Psoas muscle (tissue), 8 donors: ENCODE results near the gene NEDD9. TPM values are rescaled to one million over a fixed set of nuclear protein-coding genes. Genes with fewer than 3 reads are reported as not detected.

ENCODE experiments used
- ATAC-seq, 4 donors: fragments of 200-7000 bp; cut with Tn5 transposase; one replicate each; pipeline ENCODE4 v1.9.1; 2020; ENCODE audit warnings: moderate library complexity in 3 of 4, mild to moderate bottlenecking in 2 of 4
- DNase-seq, 2 donors: peaks; one replicate each; pipeline ENCODE4 v3.0.0-alpha.2; 2020
- H3K27ac ChIP-seq: fragments of 200-600 bp; one replicate; pipeline ENCODE4 v1.8.0; 2022
- H3K27me3 ChIP-seq, 3 donors: fragments of 200-600 bp in 1 of 3; one replicate each; pipeline versions ENCODE4 v1.6.1 to v1.8.0; 2013 to 2022; ENCODE audit warnings: low read length in 2 of 3, mild to moderate bottlenecking in 2 of 3, moderate library complexity in 1 of 3; ENCODE audit not compliant: insufficient read depth in 3 of 3
- H3K36me3 ChIP-seq, 2 donors: fragments of 200-600 bp in 1 of 2; one replicate each; pipeline versions ENCODE4 v1.6.1 to v1.8.0; 2013 to 2022; ENCODE audit warnings: low read depth in 1 of 2, mild to moderate bottlenecking in 1 of 2, moderate library complexity in 1 of 2; ENCODE audit not compliant: insufficient read depth in 1 of 2
- H3K4me1 ChIP-seq: fragments of 200-600 bp; one replicate; pipeline ENCODE4 v1.8.0; 2022
- H3K4me3 ChIP-seq: fragments of 200-600 bp; one replicate; pipeline ENCODE4 v1.8.0; 2022; ENCODE audit warnings: mild to moderate bottlenecking
- H3K9me3 ChIP-seq: fragments of 200-600 bp; one replicate; pipeline ENCODE4 v1.8.0; 2022
- WGBS, 3 donors: extraction: QIAGEN DNeasy Blood & Tissue Kit; methylation state at CpG; one replicate each; pipeline versions ENCODE4 v1.1.6 to v1.1.7; 2013; 5-methylcytosine and 5-hydroxymethylcytosine counted together
- intact Hi-C, 2 donors: fragments of 100-400 bp; cut with DNase I; formaldehyde crosslinking; loops; one replicate each; pipeline versions ENCODE4 v1.11.0 to v1.14.2; 2022
- polyA plus RNA-seq, 3 donors: library from polyadenylated mRNA; stranded (reverse); fragments of 200-250 nt; gene quantifications; one replicate each; pipeline ENCODE4 v1.2.3, GENCODE V29; 2013
- total RNA-seq, 4 donors: library from RNA; stranded (reverse); fragmentation: NEBNext Ultra II Directional in 2 of 4; extraction: Animal tissue kit (Norgen Biotek cat#: 25700) in 2 of 4; gene quantifications; one replicate each; pipeline versions ENCODE4 v1.2.1 to v1.2.4, GENCODE V29; 2021 to 2023
- TF ChIP-seq, protein P1 (sequence below): fragments of 200-600 bp; IDR thresholded peaks from one replicate; pipeline ENCODE4 v1.8.0; 2022; ENCODE audit warnings: antibody characterized with exemption
- donor health status: healthy with polysubstance abuse.
- donor health status: DM: no; HTN: no; CAD: no; lungs with moderate emphysema.
- donor health status: Bipolar disorder and iron deficiency.
- donor health status: healthy.
- donor health status: DM: yes; HTN: yes; CAD: no.
- donor health status: DM: no; HTN: no; CAD: no.
- donor health status: DM: no; HTN: no; CAD: no.
- donor health status: DM: yes; HTN: yes; CAD: no.

The NEDD9 gene
- total and polyA plus RNA-seq, 7 donors = 9.0 to 15.7 (median 11.2) TPM

DNA sequence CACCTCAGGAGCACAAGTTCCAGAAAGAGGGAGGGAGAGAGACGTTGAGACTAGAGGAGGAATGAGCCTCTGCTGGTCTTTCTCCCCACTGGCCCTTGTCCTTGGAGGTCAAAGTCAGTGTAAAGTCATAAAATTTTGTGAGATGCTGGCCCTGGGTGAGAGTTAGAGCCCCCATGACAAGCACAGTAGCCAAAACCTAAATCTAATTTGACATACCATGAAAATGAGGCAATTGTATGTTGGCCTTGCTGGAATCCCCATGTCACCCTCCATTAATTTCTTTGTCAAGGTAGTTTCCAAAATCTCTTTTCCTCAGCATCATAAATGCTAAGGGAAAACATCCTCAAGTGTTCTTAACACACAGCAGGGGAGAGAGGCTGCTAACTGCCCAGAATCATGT lies 17.6 kb upstream of the NEDD9 start:
- H3K27ac ChIP-seq = no peak overlapping the region
- no peaks in the 10 kb centered on the region for H3K27me3 ChIP-seq
- no peak for ATAC-seq
- H3K9me3 ChIP-seq = no peaks in the 10 kb centered on the region
- H3K36me3 ChIP-seq = no peaks in the 10 kb centered on the region
- intact Hi-C loops = no loop called here
- TF ChIP-seq, protein P1, sequence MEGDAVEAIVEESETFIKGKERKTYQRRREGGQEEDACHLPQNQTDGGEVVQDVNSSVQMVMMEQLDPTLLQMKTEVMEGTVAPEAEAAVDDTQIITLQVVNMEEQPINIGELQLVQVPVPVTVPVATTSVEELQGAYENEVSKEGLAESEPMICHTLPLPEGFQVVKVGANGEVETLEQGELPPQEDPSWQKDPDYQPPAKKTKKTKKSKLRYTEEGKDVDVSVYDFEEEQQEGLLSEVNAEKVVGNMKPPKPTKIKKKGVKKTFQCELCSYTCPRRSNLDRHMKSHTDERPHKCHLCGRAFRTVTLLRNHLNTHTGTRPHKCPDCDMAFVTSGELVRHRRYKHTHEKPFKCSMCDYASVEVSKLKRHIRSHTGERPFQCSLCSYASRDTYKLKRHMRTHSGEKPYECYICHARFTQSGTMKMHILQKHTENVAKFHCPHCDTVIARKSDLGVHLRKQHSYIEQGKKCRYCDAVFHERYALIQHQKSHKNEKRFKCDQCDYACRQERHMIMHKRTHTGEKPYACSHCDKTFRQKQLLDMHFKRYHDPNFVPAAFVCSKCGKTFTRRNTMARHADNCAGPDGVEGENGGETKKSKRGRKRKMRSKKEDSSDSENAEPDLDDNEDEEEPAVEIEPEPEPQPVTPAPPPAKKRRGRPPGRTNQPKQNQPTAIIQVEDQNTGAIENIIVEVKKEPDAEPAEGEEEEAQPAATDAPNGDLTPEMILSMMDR = no peak
- no peak overlapping the region for H3K4me3 ChIP-seq
- 28 to 70% (median 47%) methylated on average over 1 of the region's 1 CpG for WGBS, 3 donors
- H3K4me1 ChIP-seq = no peaks in the 10 kb centered on the region
- DNase-seq = no peak

- no peak for ATAC-seq
- no peak overlapping the region for H3K4me3 ChIP-seq
- H3K9me3 ChIP-seq = no peaks in the 10 kb centered on the region
- H3K4me1 ChIP-seq = no peaks in the 10 kb centered on the region
- no peaks in the 10 kb centered on the region for H3K36me3 ChIP-seq
- TF ChIP-seq, protein P1 = no peak
- intact Hi-C loops = no loop called here
- DNase-seq = no peak
- no peak overlapping the region for H3K27ac ChIP-seq
- no peaks in the 10 kb centered on the region for H3K27me3 ChIP-seq
- 94 to 98% (median 97%) methylated on average over 3 of the region's 3 CpGs for WGBS, 3 donors
These were observed 16.7 kb upstream of the NEDD9 start for GRCh38 chr6:11248974-11249761.

DNA sequence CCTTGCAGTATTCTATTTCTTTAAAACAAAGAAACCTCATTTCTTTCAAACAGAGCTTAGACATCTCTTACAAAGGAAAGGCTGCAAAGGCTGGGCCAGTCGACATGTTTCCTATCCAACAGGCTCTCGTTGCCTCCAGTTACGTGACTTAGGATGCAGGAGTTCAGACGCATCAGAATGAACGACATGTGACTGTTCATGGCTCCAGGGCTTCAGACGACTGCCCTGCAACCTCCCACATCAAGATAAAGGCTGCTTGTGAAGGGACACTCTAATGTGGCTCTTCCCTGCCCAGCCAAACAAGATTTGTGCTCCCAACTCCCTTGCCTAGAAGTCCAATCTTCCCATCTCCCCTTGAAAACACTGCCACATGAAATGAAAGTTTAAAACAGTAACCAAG lies 14.3 kb upstream of the NEDD9 start:
- Histone ChIP-seq H3K9me3 (no peaks in the 10 kb centered on the region), H3K4me1 (no peaks in the 10 kb centered on the region), H3K27ac (no peak overlapping the region), H3K27me3 (no peaks in the 10 kb centered on the region), H3K4me3 (no peak overlapping the region), H3K36me3 (no peaks in the 10 kb centered on the region)
- DNase-seq (no peak), ATAC-seq (no peak)
- TF ChIP-seq, protein P1 = no peak
- intact Hi-C loops = no loop called here
- 79 to 87% (median 80%) methylated on average over 6 of the region's 6 CpGs for WGBS, 3 donors

- H3K4me1 ChIP-seq = no peaks in the 10 kb centered on the region
- 53 to 73% (median 62%) methylated on average over 9 of the region's 9 CpGs for WGBS, 3 donors
- DNase-seq (no peak), ATAC-seq (no peak)
- no peaks in the 10 kb centered on the region for H3K36me3 ChIP-seq
- H3K4me3 ChIP-seq = no peak overlapping the region
- no peaks in the 10 kb centered on the region for H3K9me3 ChIP-seq
- H3K27me3 ChIP-seq = no peaks in the 10 kb centered on the region
- TF ChIP-seq, protein P1 = no peak
- H3K27ac ChIP-seq = no peak overlapping the region
- intact Hi-C loops = no loop called here
These were observed 13.2 kb upstream of the NEDD9 start for GRCh38 chr6:11245381-11246256.
